Endothelial cell of umbilical vein (primary cell): ENCODE results near the gene RNF168. TPM values are rescaled to one million over a fixed set of nuclear protein-coding genes. Genes with fewer than 3 reads are reported as not detected.

Experiments used
- BruUV-seq: library from RNA; stranded (reverse); fragments of 400-500 nt; replicated peaks from 2 replicates; lab custom pipeline; 2021; lab: Mats Ljungman, UMichigan
- CTCF ChIA-PET: fragments of 300-600, 350-600 bp; sonication (Branson Sonifier 250); formaldehyde crosslinking; loops from one replicate; lab custom pipeline; 2021; ENCODE audit warnings: antibody characterized with exemption, inconsistent platforms; lab: Charles Lee
- POLR2A ChIA-PET: fragments of 300-600, 350-600 bp; sonication (Branson Sonifier 250); formaldehyde crosslinking; loops from one replicate; lab custom pipeline; 2021; ENCODE audit warnings: antibody characterized with exemption, inconsistent platforms; lab: Charles Lee
- DNase-seq: peaks from one replicate; pipeline ENCODE4 v3.0.0-alpha.2; 2011; ENCODE audit warnings: low read depth, low spot score
- FAIRE-seq: peaks from 2 replicates; lab custom pipeline; 2011; peaks lifted over from hg19 to GRCh38; lab: Jason Lieb, UNC
- H2AFZ ChIP-seq: 2 replicates; pipeline ENCODE4 v1.6.0; 2012; ENCODE audit warnings: low read depth, low read length, control low read depth, inconsistent platforms
- H3K27ac ChIP-seq: 2 replicates; pipeline ENCODE4 v1.5.1; 2011; ENCODE audit warnings: low read depth, mild to moderate bottlenecking, control low read depth, low read length, moderate library complexity; ENCODE audit not compliant: insufficient read depth
- H3K27me3 ChIP-seq, 2 experiments: 2 replicates each; pipeline versions ENCODE4 v1.6.0 to v1.6.1; 2011; ENCODE audit warnings: low read length in 2 of 2, mixed read lengths in 1 of 2; ENCODE audit not compliant: control insufficient read depth in 2 of 2, insufficient read depth in 2 of 2
- H3K36me3 ChIP-seq, 2 experiments: 2 replicates in 1 of 2; 3 replicates in 1 of 2; pipeline ENCODE4 v1.5.1; 2011; ENCODE audit warnings: low read length in 2 of 2, mild to moderate bottlenecking in 1 of 2, moderate library complexity in 1 of 2; ENCODE audit not compliant: control insufficient read depth in 2 of 2, insufficient read depth in 2 of 2; ENCODE audit errors: extremely low read depth in 1 of 2
- H3K4me1 ChIP-seq: 3 replicates; pipeline ENCODE4 v1.5.1; 2011; ENCODE audit warnings: mild to moderate bottlenecking, low read length; ENCODE audit not compliant: control insufficient read depth, insufficient read depth; ENCODE audit errors: extremely low read depth
- H3K4me2 ChIP-seq: 2 replicates; pipeline ENCODE4 v1.6.1; 2011; ENCODE audit warnings: low read length, control low read depth, mixed read lengths; ENCODE audit not compliant: insufficient read depth
- H3K4me3 ChIP-seq, 3 experiments: fragments of 200-600 bp in 1 of 3; sonication (generic), shearing (Covaris generic) in 1 of 3; replicated peaks in 1 of 3; 2 replicates each; pipeline ENCODE4 v1.5.1; 2011 to 2016; ENCODE audit warnings: control low read depth in 3 of 3, low read length in 3 of 3, mild to moderate bottlenecking in 2 of 3, inconsistent platforms in 1 of 3, low read depth in 1 of 3, moderate library complexity in 1 of 3; ENCODE audit not compliant: insufficient read depth in 1 of 3
- H3K79me2 ChIP-seq: 2 replicates; pipeline ENCODE4 v1.6.0; 2012; ENCODE audit warnings: low read length, inconsistent platforms; ENCODE audit not compliant: control insufficient read depth, insufficient read depth
- H3K9ac ChIP-seq: replicated peaks from 2 replicates; pipeline ENCODE3; 2011; ENCODE audit warnings: low read length, control low read depth; ENCODE audit not compliant: insufficient read depth; ENCODE audit errors: extremely low read depth
- H3K9me1 ChIP-seq: replicated peaks from 3 replicates; pipeline ENCODE4 v1.6.0; 2011; ENCODE audit warnings: mild to moderate bottlenecking, low read length; ENCODE audit not compliant: control insufficient read depth, insufficient read depth; ENCODE audit errors: extremely low read depth
- H3K9me3 ChIP-seq: replicated peaks from 2 replicates; pipeline ENCODE4 v1.5.1; 2012; ENCODE audit warnings: low read length, inconsistent platforms; ENCODE audit not compliant: control insufficient read depth, insufficient read depth
- H4K20me1 ChIP-seq: replicated peaks from 2 replicates; pipeline ENCODE3; 2011; ENCODE audit warnings: mild to moderate bottlenecking, low read length; ENCODE audit not compliant: control insufficient read depth, insufficient read depth; ENCODE audit errors: extremely low read depth
- CTCF ChIP-seq, 2 donors: IDR thresholded peaks; 1 replicate in 1 of 2; 2 replicates in 1 of 2; pipeline ENCODE4 v1.5.1; 2011; ENCODE audit warnings: low read length in 2 of 2, mild to moderate bottlenecking in 2 of 2, moderate library complexity in 2 of 2, control low read depth in 1 of 2, inconsistent platforms in 1 of 2, low read depth in 1 of 2; ENCODE audit not compliant: insufficient read depth in 1 of 2; ENCODE audit errors: extremely low read depth in 1 of 2
- EZH2 ChIP-seq: IDR thresholded peaks from 2 replicates; pipeline ENCODE4 v1.6.1; 2012; ENCODE audit warnings: borderline replicate concordance, low read depth, mild to moderate bottlenecking, moderate library complexity, low read length, inconsistent platforms; ENCODE audit not compliant: severe bottlenecking
- FOS ChIP-seq: IDR thresholded peaks from 2 replicates; pipeline ENCODE4 v1.6.1; 2011; ENCODE audit warnings: mild to moderate bottlenecking, low read length, moderate library complexity, borderline replicate concordance; ENCODE audit not compliant: insufficient read depth
- GATA2 ChIP-seq: IDR thresholded peaks from 2 replicates; pipeline ENCODE4 v1.7.0; 2011; ENCODE audit warnings: low read depth, mild to moderate bottlenecking, moderate library complexity, mixed read lengths, low read length; ENCODE audit not compliant: insufficient read length, insufficient read depth
- JUN ChIP-seq: IDR thresholded peaks from 2 replicates; pipeline ENCODE4 v1.6.1; 2011; ENCODE audit warnings: borderline replicate concordance, low read depth; ENCODE audit not compliant: insufficient read length, insufficient read depth
- POLR2A ChIP-seq: IDR thresholded peaks from 2 replicates; pipeline ENCODE4 v1.6.1; 2012; ENCODE audit warnings: low read depth, mild to moderate bottlenecking, control low read depth, low read length
- POLR2AphosphoS5 ChIP-seq: IDR thresholded peaks from 2 replicates; pipeline ENCODE4 v1.6.1; 2012; ENCODE audit warnings: low read depth, mild to moderate bottlenecking, control low read depth, low read length, moderate library complexity; ENCODE audit not compliant: insufficient read depth
- dilution Hi-C: fragments of 300-500 bp; cut with MboI; formaldehyde crosslinking; loops from one replicate; pipeline ENCODE4 v1.15.0; 2019; ENCODE audit warnings: low sequenced_read_pairs; ENCODE audit not compliant: extremely low pct_ligation_motif_present
- intact Hi-C: fragments of 100-400 bp; cut with micrococcal nuclease; formaldehyde crosslinking; loops from one replicate; pipeline ENCODE4 v1.10.0; 2022
- polyA plus RNA-seq, 4 experiments: library from polyadenylated mRNA; depleted of rRNA in 3 of 4; stranded (reverse) in 3 of 4; unstranded in 1 of 4; fragments of >200 nt; gene quantifications; 2 replicates each; pipeline versions ENCODE4 v1.2.1 to v1.2.3, GENCODE V29; 2011 to 2012; ENCODE audit warnings: missing spikeins in 1 of 4
- total RNA-seq: library from RNA; stranded (reverse); gene quantifications from 2 replicates; pipeline ENCODE4 v1.2.3, GENCODE V29; 2021
- TF ChIP-seq, protein P1 (sequence below): IDR thresholded peaks from 2 replicates; pipeline ENCODE4 v1.6.1; 2011; ENCODE audit not compliant: insufficient read depth, insufficient read length

The RNF168 gene
- total and polyA plus RNA-seq, 2 donors (not counting 3 experiments of a cell fraction or from before 2014, with no cell fraction given): 4.0 to 32.9 TPM

- FAIRE-seq (peak; percentile 96), DNase-seq (peak; percentile 97)
- Histone ChIP-seq H3K9me1 (no peaks in the 10 kb centered on the region), H3K4me3 (peak within 1 kb of the TSS; percentile 65 to 87 (median 74)), H3K36me3 (peaks cover 0 to 6% of the 10 kb centered on the region in 2 experiments), H3K4me1 (peaks cover 8% of the 10 kb centered on the region), H4K20me1 (no peaks in the 10 kb centered on the region), H3K79me2 (peaks cover 41% of the 10 kb centered on the region), H3K9me3 (no peaks in the 10 kb centered on the region), H3K27me3 (no peaks in the 10 kb centered on the region), H3K4me2 (peak within 1 kb of the TSS; percentile 97), H3K27ac (peak within 1 kb of the TSS; percentile 41), H2AFZ (peak within 1 kb of the TSS; percentile 86), H3K9ac (peak within 1 kb of the TSS; percentile 75)
- dilution Hi-C loops: no loop called here
- intact Hi-C loops: loop anchor here (1.0 kb wide), 3 partner anchors 71 to 145 kb away; partner anchors contain the start of genes PCYT1A and RNF168
- BruUV-seq: no TSS peak
- TF ChIP-seq POLR2AphosphoS5: peak; percentile 86
- TF ChIP-seq EZH2: no peak
- no peak for TF ChIP-seq CTCF (IDR thresholded peaks at IDR 0.05; ENCODE audit: extremely low read depth in 1 of 2, insufficient read depth in 1 of 2, low read depth in 1 of 2, low read length in 2 of 2)
- no peak for TF ChIP-seq GATA2
- TF ChIP-seq POLR2A: peak; percentile 85
- TF ChIP-seq FOS: no peak
- TF ChIP-seq, protein P1, sequence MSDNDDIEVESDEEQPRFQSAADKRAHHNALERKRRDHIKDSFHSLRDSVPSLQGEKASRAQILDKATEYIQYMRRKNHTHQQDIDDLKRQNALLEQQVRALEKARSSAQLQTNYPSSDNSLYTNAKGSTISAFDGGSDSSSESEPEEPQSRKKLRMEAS: no peak
- no peak for TF ChIP-seq JUN
- CTCF ChIA-PET: interaction anchor here (0.8 to 1.3 kb wide), 6 partner anchors 8 to 179 kb away, joined by 3 to 5 read pairs (median 4); partner anchors contain the start of gene DYNLT2B
- POLR2A ChIA-PET: interaction anchor here (0.6 to 0.8 kb wide), 3 partner anchors 24 to 208 kb away, joined by 3 to 8 read pairs (median 6); no protein-coding TSS in a partner anchor
Measured at GRCh38 chr3:196432137-196432879, 71.3 kb downstream of the RNF168 start, which contains the start of gene UBXN7. Gene UBXN7, minus strand, starts transcription at chr3:196432427. Its CDS starts 28 bp downstream, at chr3:196432399.
